ENCODE measurements around the gene WNT7B. TPM values are rescaled to one million over a fixed set of nuclear protein-coding genes. Genes with fewer than 3 reads are reported as not detected.

WNT7B gene
- total RNA-seq, 1 donor from 2014 or later = 14.2 TPM

DNA sequence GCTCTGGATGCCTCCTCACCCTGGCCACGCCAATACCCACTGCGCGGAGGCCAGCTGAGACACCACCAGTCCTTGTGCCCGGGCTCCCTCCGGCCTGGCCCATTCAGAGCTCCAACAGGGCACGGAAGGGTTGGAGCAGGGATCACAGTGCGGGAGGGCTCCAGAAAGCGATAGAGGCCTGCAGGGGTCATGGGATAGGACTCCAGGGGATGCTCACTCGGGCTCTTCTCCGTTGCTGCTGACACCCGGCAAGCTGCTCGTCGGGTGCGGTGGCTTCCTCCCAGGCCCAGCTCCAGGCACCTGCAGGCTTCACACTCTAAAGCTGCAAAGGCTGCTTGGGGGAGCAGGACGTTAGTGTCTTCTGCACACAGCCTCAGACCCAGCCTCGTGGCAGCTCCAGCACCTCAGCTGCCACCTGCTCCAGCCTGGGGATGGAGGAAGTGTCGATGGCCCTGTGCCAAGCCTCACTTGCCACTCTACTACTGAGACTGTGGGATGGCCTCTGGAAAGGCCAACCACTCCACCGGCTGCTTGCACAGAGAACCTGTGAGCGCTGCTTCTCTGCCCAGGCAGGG lies 10.6 kb downstream of the WNT7B start:
- TF ChIP-seq, protein P1, sequence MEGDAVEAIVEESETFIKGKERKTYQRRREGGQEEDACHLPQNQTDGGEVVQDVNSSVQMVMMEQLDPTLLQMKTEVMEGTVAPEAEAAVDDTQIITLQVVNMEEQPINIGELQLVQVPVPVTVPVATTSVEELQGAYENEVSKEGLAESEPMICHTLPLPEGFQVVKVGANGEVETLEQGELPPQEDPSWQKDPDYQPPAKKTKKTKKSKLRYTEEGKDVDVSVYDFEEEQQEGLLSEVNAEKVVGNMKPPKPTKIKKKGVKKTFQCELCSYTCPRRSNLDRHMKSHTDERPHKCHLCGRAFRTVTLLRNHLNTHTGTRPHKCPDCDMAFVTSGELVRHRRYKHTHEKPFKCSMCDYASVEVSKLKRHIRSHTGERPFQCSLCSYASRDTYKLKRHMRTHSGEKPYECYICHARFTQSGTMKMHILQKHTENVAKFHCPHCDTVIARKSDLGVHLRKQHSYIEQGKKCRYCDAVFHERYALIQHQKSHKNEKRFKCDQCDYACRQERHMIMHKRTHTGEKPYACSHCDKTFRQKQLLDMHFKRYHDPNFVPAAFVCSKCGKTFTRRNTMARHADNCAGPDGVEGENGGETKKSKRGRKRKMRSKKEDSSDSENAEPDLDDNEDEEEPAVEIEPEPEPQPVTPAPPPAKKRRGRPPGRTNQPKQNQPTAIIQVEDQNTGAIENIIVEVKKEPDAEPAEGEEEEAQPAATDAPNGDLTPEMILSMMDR (conservative IDR thresholded peaks at IDR 0.05) = no peak

DNA sequence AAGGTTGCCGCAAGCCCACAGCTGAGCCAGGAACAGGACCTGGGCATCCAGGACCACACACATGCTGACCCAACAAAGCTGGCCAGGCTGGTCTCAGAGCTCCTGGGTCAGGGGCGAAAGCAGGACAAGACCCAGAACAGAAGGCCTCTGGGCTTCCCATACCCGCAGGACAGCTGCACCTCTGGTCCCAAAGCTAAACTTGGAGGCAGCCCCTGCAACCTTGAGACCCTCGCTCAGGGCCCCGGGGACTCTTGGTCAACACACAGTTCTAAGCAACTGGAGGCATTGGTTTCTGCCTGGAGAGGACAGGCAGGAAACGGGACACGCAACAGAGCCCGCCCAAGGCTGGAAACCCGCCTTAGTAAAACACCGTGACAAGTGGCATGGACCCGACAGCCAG lies 11.4 kb downstream of the WNT7B start:
- Mint-ChIP-seq H3K9me3 (no peaks in the 10 kb centered on the region), H3K27ac (ENCODE audit: unreplicated experiment) (no peak overlapping the region), H3K4me3 (no peak overlapping the region), H3K27me3 (ENCODE audit: low read depth) (peaks cover 10% of the 10 kb centered on the region), H3K4me1 (peaks cover 20% of the 10 kb centered on the region), H3K36me3 (ENCODE audit: low read depth) (no peaks in the 10 kb centered on the region)
- TF ChIP-seq, protein P1 (conservative IDR thresholded peaks at IDR 0.05) = no peak
- no peak for DNase-seq (ENCODE audit: low read depth, low spot score)

More for the DNA sequence above, 10.6 kb downstream of the WNT7B start:
- Mint-ChIP-seq H3K9me3 (no peaks in the 10 kb centered on the region), H3K4me3 (no peak overlapping the region), H3K27me3 (ENCODE audit: low read depth) (peaks cover 18% of the 10 kb centered on the region), H3K36me3 (ENCODE audit: low read depth) (no peaks in the 10 kb centered on the region), H3K4me1 (peaks cover 26% of the 10 kb centered on the region), H3K27ac (ENCODE audit: unreplicated experiment) (no peak overlapping the region)
- no peak for DNase-seq (ENCODE audit: low read depth, low spot score)

DNA sequence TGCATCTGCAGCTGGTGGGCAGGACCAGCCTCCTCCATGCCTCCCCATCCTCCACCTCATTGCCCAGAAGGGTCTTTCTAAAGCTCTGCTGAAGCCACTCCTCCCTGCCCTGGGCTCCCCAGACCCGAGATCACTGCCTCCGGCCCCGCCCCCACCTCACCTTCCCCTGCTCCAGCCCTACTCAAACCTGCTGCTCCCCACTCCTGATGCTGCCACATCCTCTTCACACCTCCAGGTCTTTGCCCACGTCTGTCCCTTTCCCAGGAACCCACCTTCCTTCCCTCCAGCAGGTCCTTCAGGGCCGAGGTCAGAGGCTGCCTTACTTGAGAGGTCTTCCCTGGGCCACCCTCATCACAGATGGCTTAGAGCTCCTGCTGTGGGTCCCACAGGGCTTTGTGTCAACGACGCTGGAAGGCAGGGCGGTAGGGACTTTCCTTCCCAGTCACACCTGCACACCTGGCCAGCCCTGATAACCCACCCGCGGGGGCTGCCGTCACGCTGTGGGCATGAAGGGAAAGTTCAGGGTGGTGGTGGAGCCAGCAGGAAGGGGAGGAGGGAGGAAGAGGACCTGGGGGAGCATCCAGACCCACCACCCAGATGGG lies 11.9 kb downstream of the WNT7B start:
- TF ChIP-seq, protein P1 (conservative IDR thresholded peaks at IDR 0.05) = no peak
- Mint-ChIP-seq H3K4me1 (peaks cover 20% of the 10 kb centered on the region), H3K27me3 (ENCODE audit: low read depth) (peaks cover 6% of the 10 kb centered on the region), H3K36me3 (ENCODE audit: low read depth) (no peaks in the 10 kb centered on the region), H3K27ac (ENCODE audit: unreplicated experiment) (no peak overlapping the region), H3K9me3 (no peaks in the 10 kb centered on the region), H3K4me3 (no peak overlapping the region)
- no peak for DNase-seq (ENCODE audit: low read depth, low spot score)

GRCh38 chr22:45964372-45964771 lies 12.6 kb downstream of the WNT7B start:
- H3K27ac Mint-ChIP-seq (ENCODE audit: unreplicated experiment) = no peak overlapping the region
- peaks cover 13% of the 10 kb centered on the region for H3K4me1 Mint-ChIP-seq
- no peak overlapping the region for H3K4me3 Mint-ChIP-seq
- TF ChIP-seq, protein P1 (conservative IDR thresholded peaks at IDR 0.05) = no peak
- no peaks in the 10 kb centered on the region for H3K36me3 Mint-ChIP-seq (ENCODE audit: low read depth)
- DNase-seq (ENCODE audit: low read depth, low spot score) = no peak
- H3K27me3 Mint-ChIP-seq (ENCODE audit: low read depth) = peaks cover under 1% of the 10 kb centered on the region
- H3K9me3 Mint-ChIP-seq = no peaks in the 10 kb centered on the region

- Mint-ChIP-seq H3K27ac (ENCODE audit: unreplicated experiment) (no peak overlapping the region), H3K27me3 (ENCODE audit: low read depth) (no peaks in the 10 kb centered on the region), H3K4me1 (peaks cover 12% of the 10 kb centered on the region), H3K36me3 (ENCODE audit: low read depth) (no peaks in the 10 kb centered on the region), H3K4me3 (no peak overlapping the region), H3K9me3 (no peaks in the 10 kb centered on the region)
- TF ChIP-seq, protein P1 (conservative IDR thresholded peaks at IDR 0.05) = no peak
- DNase-seq (ENCODE audit: low read depth, low spot score) = no peak
These were observed 13.1 kb downstream of the WNT7B start for GRCh38 chr22:45963821-45964220.

Measured in neural crest cell (in vitro differentiated cells).